HG02884 (cell line): ENCODE measurements around the gene CBFB.
"Not testable (repeated sequence)": the region's sequence is repeated elsewhere in the genome, so short reads cannot be mapped to it uniquely, and the experiment has no call there.

Experiments
- ATAC-seq: cut with Tn5 transposase; IDR thresholded peaks from one replicate; pipeline ENCODE4 v1.9.1; 2021; ENCODE audit warnings: mild to moderate bottlenecking, moderate library complexity; ENCODE audit not compliant: unreplicated experiment

Gene CBFB

DNA sequence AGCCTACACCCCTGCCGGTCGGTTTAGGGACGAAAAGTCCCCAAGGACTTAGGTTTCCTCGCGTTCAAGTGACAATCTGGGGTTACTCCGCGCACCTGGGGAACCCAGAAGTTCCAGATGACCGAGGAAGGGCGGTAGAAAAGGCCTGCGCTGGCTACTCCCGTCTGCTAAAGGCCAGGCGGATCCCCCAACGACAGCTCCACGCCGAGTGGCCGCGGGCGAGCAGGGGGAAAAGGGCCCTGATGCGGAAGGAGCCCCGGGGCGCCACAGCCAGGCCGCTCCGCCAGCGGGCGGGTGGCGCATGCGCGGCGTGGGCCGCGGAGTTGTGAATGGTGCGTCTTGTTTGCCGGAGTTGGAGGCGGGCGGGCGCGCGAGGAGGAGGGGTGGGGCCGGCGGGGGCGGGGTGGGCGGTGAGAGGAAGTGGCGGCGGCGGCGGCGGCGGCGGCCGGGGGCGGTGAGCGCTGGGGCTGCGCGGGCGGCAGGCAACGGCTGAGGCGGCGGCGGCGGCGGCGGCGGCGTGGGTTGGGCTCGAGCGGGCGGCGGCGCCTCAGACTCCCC, at the start of gene CBFB:
TSS of gene CBFB (plus strand) at position 454 of the 558 bp plus-strand sequence. CDS start 259 bp downstream, outside the sequence.
- ATAC-seq = peak; percentile 65

DNA sequence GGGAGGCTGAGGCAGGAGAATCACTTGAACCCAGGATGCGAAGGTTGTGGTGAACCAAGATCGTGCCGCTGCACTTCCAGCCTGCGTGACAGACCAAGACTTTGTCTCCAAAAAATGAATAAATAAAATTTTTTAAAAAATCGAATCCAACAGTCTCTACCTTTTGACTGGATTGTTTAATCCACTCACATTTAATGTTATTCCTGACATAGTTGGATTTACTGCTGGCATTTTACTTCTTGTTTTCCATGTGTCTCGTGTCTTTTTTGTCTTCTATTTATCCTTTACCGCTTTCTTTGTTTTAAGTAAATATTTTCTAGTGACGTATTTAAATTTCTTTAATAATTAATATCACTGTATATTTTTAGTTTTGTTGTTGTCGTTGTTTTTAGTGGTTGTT, 45.9 kb upstream of the CBFB start:
- no peak for ATAC-seq

DNA sequence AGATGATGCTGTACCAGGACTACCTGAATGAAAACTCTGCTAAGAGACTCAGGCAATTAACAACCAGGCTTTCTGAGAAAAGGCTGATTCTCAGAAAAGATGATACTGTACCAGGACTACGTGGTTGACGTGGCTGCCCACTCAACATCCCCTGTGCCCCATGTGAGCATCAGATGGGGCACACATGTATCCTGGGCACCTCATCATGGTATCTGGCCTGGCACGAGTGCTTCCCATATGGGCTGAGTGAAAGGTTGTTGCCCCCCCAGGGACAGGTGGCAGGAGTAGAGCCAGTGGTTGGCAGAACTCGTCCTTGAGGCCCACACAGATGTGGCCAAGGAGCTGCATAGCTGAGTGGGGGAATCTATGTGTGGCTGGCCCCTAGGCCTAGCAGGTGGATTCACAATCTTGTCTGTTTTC, 44.0 kb upstream of the CBFB start:
- ATAC-seq = no peak

DNA sequence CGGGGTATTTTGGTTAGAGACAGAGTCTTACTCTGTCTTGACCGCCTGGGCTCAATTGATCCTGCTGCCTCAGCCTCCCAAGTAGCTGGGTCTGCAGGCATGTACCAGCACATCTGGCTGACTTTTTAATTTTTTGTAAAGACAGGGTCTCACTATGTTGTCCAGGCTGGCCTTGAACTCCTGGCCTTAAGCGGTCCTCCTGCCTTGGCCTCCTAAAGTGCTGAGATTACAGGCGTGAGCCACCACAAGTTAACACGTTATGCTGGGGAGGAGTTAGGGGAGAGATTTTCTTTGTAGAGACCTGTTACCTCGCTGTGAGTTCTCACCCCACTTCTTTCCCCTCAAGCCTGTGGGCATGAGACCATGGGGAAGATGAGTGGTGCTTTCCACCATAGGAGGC, 42.4 kb upstream of the CBFB start:
- ATAC-seq = no peak

DNA sequence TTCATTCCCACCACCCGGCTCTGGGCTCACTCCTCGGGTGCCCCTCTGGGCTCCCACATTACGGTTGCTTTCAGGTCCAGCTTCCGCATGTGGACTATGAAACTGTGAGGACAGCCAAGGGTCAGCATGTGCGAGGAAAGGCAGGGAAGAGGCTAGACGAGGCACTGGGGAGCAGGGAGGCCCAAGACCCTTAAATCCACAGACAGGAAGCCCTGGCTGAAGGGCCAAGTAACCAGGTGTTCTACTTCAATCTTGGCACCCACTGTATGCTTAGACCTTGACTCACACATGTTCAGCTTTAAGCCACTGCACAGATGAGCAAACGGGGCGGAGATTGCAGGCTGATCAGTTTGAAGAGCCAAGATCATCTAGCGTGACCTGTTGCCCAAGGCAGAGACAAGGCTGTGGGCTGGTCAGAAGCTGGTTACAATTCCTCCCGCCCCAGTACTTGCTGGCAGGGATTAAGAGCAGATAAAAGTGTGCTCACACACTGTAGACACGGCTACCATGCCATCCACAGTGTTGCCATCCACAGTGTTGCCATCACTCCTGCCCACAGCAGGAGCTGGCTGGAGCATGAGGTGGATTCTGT, 40.7 kb upstream of the CBFB start, which contains the start of gene CES4A:
TSS of gene CES4A (plus strand) at position 393 of the 592 bp plus-strand sequence. CDS start at position 577, 184 bp downstream.
- no peak for ATAC-seq

DNA sequence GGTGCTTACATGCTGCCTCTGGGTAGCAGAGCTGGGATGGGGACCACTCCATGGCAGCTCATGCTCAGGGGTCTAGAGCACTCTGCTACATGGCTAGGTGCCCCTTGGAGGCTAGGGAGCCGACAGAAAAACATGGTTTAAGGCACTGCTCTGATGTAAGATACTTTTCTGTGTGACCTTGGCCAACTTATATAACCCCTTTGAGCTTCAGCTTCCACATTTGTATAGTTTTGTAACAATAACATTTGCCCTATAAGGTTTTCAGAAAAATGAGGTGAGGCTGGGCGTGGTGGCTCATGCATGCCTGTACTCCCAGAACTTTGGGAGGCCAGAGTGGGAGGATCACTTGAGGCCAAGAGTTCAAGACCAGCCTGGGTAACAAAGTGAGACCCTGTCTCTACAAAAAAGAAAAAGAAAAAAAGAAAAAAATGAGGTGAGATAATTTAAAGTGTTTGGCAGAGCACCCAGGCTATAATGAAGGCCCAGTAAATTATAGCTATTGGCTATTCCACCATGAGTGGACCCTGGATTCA, 37.3 kb upstream of the CBFB start:
- ATAC-seq = no peak

DNA sequence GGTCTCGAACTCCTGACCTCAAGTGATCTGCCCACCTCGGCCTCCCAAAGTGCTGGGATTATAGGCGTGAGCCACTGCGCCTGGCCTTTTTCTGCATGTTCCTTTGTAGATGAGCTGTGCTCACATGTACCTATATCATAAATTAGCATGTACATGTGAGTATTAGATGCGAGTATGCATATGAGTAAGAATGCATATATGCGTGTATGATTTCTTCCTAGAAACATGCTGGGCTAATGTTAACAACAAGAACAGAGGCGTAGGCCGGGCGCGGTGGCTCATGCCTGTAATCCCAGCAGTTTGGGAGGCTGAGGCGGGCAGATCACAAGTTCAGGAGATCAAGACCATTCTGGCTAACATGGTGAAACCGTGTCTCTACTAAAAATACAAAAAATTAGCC, 35.4 kb upstream of the CBFB start:
- not testable (repeated sequence) for ATAC-seq

DNA sequence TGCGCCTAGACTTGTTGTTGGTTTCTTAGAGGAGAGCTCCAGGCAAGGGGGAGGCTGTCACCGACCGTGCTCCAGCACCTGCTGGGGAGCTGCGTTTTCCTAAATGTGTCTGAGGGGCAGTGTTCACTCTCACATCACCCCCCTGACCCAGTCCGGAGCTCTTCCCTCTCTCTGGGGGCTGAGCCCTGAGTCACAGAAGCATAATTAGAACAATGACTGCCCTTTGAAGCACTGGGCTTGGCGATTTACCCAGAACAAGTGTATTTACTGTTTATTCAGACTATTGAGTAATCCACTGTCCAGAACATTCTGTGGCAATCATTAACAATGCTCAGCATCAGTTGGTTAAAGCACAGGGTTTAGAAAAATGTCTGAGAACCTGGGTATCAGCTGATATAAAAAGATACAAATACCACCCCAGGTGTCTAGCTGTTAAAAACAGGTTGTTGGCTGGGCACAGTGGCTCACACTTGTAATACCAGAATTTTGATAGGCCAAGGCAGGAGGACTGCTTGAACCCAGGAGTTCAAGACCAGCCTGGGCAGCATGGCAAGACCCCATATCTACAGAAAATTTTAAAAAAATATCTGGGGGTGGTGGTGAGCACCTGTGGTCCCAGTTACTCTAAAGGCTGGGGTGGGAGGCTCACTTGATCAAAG, 32.5 kb upstream of the CBFB start:
- ATAC-seq = no peak

DNA sequence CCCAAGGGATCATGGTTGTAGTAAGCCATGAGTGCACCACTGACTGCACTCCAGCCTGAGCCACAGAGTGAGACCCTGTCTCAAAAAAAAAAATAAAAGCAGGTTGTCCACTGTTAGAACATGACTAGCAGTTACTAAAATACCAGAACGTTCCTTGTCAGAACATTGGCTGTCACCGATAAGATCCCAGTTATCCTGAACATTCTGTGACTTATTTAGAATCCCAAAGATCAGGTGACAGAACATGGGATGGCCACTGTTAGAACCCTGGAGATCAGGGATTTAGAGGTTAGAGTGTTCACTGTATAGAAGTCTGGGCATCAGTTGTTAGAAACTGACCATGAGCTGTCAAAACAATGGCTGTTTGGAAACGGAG, 32.0 kb upstream of the CBFB start:
- no peak for ATAC-seq

DNA sequence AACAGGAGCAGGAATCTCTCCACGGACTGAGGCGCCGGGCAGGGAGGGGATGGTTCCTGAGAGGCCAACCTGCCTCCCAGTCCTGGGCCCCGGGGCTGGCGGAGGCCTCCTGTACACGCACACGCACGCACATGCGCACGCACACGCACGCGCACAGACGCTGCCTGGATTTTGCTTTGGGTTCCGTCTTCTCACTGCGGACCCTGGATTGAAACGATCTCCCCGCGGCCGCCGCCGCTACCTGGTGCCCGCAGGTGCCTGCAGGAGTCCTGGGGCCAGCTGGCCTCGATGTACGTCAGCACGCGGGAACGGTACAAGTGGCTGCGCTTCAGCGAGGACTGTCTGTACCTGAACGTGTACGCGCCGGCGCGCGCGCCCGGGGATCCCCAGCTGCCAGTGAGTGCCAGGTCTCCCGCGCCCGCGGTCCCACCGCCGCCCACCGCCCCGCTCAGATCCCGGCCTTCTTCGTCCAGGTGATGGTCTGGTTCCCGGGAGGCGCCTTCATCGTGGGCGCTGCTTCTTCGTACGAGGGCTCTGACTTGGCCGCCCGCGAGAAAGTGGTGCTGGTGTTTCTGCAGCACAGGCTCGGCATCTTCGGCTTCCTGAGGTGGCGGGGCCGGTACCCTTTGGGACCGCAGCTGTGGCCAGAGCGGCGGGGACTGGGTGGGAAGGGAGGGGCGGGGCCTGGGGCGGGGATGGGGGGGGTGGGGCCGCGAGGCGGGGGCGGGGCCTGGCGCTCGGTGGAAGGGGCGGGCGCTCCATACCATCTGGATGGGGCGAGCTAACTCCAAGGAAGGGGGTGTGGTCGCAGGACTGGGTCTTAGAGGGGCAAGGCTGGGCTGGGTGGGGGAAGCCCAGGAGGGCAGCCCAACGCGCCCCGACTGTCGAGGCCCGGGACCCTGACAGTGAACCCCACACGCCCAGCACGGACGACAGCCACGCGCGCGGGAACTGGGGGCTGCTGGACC, 28.3 kb upstream of the CBFB start:
- no peak for ATAC-seq

DNA sequence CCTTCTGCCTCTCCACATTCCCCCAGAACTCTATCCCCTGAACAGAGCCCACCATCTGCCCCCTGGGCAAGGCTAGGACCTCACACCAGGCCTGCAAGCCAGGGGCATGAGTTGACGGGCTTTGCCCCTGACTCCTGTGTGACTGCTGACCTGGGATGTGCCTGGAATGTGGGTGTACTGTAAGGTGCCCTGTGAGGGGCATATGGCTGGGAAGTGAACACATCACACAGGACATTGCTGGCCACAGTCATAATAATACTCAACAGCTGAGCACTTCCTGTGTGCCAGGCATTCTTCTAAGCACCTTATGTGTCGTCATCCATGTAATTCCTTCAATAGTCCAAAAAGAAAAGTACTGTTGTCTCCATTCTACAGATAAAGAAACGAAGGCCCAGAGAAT, 27.2 kb upstream of the CBFB start:
- ATAC-seq = no peak

DNA sequence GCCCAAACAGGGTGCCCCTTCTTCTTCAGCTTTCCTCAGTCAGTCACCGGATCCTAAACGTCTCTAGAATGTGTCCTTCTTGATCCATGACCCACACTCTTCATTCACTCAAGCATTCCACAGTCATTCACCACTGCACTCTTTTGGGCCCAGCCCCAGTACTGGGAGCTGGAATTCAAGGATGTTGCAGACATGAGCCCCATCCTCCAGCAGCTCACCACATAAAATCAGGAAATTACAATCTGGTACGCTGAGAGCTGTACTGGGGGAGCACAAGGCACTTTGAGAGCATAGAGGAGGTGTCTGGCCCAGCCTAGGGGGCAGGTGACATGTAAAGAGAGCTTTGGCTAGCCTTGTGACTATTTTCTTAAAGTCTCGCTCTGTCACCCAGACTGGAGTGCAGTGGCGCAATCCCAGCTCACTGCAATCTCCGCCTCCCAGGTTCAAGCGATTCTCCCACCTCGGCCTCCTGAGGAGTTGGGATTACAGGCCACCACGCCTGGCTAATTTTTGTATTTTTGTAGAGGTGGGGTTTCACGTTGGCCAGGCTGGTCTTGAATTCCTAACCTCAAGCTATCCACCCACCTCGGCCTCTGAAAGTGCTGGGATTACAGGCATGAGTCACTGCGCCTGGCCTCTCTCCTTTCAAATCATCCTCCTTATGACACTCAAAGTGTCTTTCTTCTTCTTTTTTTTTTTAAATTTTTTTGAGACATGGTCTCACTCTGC, 21.9 kb upstream of the CBFB start:
- ATAC-seq = no peak

DNA sequence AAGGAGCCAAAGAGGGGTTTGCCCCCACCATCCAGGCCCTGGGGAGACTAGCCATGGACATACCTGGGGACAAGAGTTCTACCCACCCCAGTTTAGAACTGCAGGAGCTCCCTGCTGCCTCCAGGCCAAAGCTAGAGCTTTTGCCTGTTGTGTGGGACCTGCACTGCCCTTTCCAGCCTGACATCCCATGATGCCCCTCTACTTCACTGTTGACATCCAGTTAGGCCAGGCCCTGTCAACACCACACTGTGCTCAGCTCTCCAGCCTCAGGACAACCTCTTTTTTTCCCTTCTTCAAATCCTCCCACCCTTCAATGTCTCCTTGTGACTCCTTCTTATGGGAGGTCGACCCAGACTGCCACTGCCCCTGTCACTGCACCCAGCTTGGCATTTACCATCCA, 19.8 kb upstream of the CBFB start:
- no peak for ATAC-seq

DNA sequence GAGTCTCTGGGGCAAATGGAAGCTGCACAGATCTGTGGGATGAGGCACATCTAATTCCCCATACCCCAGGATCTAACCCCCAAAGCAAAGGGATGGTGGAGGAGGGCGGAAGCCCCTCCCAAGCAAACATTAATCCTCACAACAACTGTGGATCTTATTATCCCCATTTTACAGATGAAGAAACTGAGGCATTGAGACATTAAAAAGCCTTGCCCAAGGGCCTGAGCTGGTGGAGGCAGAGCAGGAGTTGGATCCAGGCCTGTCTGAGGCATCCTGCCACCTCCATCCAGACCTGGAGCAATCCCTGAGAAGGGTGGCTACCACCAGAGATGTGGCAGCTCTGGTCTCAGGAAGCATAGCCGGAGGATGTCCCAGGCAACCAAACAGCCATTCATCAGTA, 17.7 kb upstream of the CBFB start:
- no peak for ATAC-seq

DNA sequence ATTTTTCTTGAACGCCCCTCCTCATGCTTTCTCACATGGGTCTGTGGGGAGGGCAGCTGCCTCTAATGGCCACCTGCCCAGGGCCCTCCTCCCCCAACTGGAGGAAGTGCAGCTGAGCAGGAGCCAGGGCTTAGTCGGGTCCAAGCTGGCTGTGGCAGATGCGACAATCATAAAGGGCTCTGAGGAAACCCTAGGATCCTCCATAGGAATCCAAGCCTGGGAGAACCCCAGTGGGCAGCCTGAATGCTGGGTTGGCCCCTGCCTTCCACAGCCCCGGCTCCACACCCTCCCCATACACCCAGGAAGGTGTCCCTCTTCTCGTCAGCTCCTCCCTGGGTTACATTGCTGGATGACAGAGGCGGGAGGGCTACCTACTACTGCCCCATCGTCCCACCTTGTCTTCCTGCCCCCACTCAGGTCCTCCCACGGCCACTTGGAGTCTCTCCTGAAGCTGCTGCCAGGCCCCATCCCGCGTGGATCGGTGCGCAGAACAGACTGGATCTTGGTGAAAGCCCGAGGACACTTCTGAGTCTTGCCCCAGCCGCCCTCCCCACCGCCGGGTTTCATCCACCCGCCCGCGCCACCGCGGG, 15.6 kb upstream of the CBFB start:
- no peak for ATAC-seq

DNA sequence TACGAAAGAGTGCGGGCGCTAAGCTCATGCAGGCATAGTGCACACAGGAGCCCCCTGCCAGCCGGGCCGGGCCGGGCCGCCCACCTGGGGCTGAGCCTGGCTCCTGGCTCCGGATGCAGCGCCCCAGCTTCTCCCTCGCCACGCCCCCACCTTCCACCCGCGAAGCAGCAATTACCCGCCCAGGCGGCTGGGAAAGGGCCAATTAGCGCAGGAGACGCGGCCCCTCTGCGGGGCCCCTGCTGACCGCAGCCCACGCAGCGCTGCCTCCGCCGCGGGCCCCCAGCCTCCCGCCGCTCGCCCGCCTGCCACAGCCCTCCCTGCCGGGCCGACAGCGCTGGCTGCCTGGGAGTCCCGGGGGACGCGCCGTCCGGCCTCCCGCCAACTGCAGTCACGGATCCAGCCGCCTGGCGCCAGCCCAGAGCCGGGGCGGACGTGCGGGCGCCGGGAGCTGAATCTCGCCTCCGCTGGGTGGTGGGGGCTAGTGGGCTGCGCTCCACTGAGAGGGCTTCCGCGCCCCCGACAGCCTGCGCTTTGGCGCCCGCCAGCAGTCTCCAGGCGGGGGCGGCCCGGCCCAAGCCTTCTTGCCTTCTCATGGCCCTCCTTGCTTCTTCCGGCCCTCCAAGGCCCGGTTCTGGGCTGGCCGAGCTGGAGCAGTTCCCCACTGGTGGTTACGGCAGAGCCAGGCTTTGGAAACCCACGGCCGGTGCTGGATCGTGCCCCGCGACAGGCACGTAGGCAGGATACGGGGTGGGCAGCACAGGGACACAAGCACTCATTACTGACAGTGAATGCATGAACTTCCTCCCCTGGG, 14.9 kb upstream of the CBFB start:
- no peak for ATAC-seq

DNA sequence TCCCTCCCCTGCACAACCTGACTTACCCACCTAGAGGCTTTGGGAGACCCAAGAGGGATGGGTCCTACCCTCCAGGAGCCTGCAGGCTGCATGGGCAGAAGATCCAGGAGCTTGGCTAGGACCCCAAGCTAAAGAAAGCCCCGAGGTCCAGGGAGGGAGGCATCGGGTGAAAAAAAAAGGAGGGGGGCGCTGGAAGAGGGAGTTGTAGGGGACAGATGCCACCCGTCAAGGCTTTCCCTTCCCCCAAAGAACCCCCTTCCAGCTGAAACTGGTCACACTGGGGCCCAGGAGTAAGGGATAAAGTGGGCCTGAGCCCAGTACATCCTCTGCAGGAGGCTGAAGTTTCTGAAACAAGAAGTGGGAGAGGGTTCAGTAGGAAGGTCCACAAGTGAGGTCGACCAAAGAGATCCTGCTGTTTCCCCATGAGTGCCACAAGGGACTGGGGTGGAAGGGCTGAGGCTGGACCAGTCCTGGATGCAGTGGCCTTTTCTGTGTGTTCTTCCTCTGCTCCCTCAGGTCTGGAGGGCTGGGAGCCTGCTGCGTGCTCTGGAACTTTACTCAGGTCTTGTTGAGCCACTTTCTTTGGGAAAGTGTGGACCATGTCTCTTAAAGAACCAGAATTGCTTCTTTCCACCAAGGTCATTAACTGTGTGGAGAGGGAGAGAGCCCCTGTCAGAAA, 14.2 kb upstream of the CBFB start:
- no peak for ATAC-seq

DNA sequence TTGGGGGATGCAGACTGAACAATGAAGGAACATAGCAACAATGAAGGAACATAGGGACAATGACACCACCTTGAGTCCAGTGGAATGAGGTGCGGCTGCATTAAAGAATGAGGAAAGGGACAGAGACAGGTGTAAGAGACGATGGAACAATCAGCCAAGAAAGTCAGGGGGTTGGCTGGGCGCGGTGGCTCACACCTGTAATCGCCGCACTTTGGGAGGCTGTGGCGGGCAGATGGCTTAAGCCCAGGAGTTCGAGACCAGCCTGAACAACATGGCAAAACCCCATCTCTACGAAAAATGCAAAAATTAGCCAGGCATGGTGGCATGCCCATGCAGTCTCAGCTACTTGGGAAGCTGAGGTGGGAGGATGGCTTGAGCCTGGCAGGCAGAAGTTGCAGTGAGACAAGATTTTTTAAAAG, 13.6 kb upstream of the CBFB start:
- no peak for ATAC-seq

DNA sequence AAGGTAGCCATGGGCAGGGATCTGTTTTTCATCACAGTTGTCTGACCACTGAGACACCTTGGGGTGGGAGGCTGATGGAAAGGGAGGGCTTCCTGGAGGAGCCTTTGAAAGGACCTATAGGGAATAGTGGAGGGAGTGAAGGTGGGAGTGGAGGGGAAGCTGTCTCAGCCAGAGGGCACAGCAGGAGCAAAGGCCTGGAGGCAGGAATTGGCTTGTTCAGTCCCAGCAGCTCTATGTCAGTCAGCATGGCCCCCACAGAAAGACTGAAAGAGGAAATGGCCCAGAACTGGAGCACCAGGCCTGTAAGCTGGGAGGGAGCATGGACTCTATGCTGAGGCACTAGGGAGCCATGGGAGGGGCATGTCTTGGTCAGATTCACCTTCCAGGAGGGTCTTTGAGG, 12.8 kb upstream of the CBFB start:
- no peak for ATAC-seq
